Right lobe of liver (tissue), 6 donors: ENCODE measurements around the gene GPS1. TPM values are rescaled to one million over a fixed set of nuclear protein-coding genes. Genes with fewer than 3 reads are reported as not detected.
A peak's percentile ranks its signal among the peaks of the same experiment; 100 is the strongest.

Experiments
- ATAC-seq, 4 donors: fragments of 200-7000 bp; cut with Tn5 transposase; one replicate each; pipeline ENCODE4 v1.9.1; 2020; ENCODE audit warnings: mild to moderate bottlenecking in 4 of 4, moderate library complexity in 4 of 4
- DNase-seq, 3 donors: peaks; one replicate each; pipeline ENCODE4 v3.0.0-alpha.2; 2020
- H3K27ac ChIP-seq, 3 donors: fragments of 200-600 bp; one replicate each; pipeline ENCODE4 v1.8.0; 2022
- H3K27me3 ChIP-seq, 2 donors: fragments of 200-600 bp; one replicate each; pipeline ENCODE4 v1.8.0; 2022
- H3K36me3 ChIP-seq, 4 donors: fragments of 200-600 bp; sonication (generic) in 1 of 4; one replicate each; pipeline versions ENCODE4 v1.5.1 to v1.8.0; 2017 to 2022; ENCODE audit warnings: control low read depth in 1 of 4
- H3K4me1 ChIP-seq, 4 donors: fragments of 200-600 bp; sonication (generic) in 1 of 4; one replicate each; pipeline versions ENCODE4 v1.5.1 to v1.8.0; 2017 to 2022; ENCODE audit warnings: control low read depth in 1 of 4
- H3K4me3 ChIP-seq, 3 donors: fragments of 200-600 bp; one replicate each; pipeline ENCODE4 v1.8.0; 2022
- H3K9me3 ChIP-seq, 4 donors: fragments of 200-600 bp; sonication (generic) in 1 of 4; one replicate each; pipeline versions ENCODE4 v1.5.1 to v1.8.0; 2017 to 2022; ENCODE audit warnings: control low read depth in 1 of 4
- POLR2A ChIP-seq: fragments of 450-650 bp; IDR thresholded peaks from one replicate; pipeline ENCODE4 v1.6.1; 2017; ENCODE audit warnings: antibody characterized with exemption, mild to moderate bottlenecking
- WGBS: methylation state at CpG from one replicate; pipeline ENCODE4 v1.1.6; 2018; ENCODE audit warnings: low coverage, low lambda C conversion rate; ENCODE audit not compliant: insufficient coverage; ENCODE audit errors: missing lambda C conversion rate; 5-methylcytosine and 5-hydroxymethylcytosine counted together
- intact Hi-C, 2 donors: fragments of 100-400 bp; cut with DNase I; formaldehyde crosslinking; loops; one replicate each; pipeline versions ENCODE4 v1.11.2 to v1.14.1; 2022
- total RNA-seq, 6 experiments: library from RNA; depleted of rRNA in 2 of 6; stranded (reverse); fragments of >200 nt in 2 of 6; fragmentation: NEBNext Ultra II Directional in 3 of 6; extraction: Animal tissue kit (Norgen Biotek cat#: 25700) in 3 of 6; gene quantifications; one replicate each; pipeline versions ENCODE4 v1.1.0 to v1.2.4, GENCODE V29; 2016 to 2023
- TF ChIP-seq, protein P1 (sequence below), 4 donors: fragments of 200-600 bp in 3 of 4; fragments of 450-650 bp in 1 of 4; IDR thresholded peaks; one replicate each; pipeline versions ENCODE4 v1.5.1 to v1.8.0; 2016 to 2022; ENCODE audit warnings: antibody characterized with exemption in 4 of 4, mild to moderate bottlenecking in 2 of 4
- donor health status: DM: no; HTN: yes; CAD: no.
- donor health status: DM: no; HTN: no; CAD: no.
- donor health status: DM: no; HTN: no; CAD: no.
- donor health status: DM: no; HTN: yes; CAD: no.
- donor health status: DM: no; HTN: yes; CAD: no.

Gene GPS1
- total RNA-seq, 6 experiments from 2014 or later: 46.5 to 93.5 (median 62.1) TPM

DNA sequence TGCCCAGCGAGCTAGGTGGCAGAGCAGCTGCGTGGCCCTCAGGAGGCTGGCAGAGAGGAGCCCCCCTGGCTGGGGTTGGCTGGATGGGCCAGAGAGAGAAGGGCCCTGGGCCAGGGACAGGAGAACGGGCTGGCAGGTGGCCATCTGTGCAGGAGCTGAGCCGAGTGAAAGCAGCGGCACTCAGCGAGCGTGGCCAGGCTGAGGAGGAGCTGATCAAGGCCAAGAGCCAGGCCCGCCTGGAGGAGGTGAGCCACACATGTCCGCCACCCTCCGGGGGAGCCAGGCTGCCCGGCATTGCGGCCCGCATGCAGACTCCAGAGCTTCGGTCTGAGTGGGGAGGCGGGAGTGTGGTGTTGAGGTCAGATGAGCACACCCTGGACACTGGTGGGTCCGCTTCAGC, 22.3 kb upstream of the GPS1 start:
- Histone ChIP-seq H3K27me3 (no peaks in the 10 kb centered on the region), H3K27ac (no peak overlapping the region), H3K36me3 (no peaks in the 10 kb centered on the region), H3K9me3 (no peaks in the 10 kb centered on the region), H3K4me3 (no peak overlapping the region), H3K4me1 (peaks cover 0 to 32% (median 15%) of the 10 kb centered on the region in 4 donors)
- TF ChIP-seq, protein P1, sequence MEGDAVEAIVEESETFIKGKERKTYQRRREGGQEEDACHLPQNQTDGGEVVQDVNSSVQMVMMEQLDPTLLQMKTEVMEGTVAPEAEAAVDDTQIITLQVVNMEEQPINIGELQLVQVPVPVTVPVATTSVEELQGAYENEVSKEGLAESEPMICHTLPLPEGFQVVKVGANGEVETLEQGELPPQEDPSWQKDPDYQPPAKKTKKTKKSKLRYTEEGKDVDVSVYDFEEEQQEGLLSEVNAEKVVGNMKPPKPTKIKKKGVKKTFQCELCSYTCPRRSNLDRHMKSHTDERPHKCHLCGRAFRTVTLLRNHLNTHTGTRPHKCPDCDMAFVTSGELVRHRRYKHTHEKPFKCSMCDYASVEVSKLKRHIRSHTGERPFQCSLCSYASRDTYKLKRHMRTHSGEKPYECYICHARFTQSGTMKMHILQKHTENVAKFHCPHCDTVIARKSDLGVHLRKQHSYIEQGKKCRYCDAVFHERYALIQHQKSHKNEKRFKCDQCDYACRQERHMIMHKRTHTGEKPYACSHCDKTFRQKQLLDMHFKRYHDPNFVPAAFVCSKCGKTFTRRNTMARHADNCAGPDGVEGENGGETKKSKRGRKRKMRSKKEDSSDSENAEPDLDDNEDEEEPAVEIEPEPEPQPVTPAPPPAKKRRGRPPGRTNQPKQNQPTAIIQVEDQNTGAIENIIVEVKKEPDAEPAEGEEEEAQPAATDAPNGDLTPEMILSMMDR (IDR thresholded peaks at IDR 0.05): no peak
- TF ChIP-seq POLR2A: no peak
- intact Hi-C loops: no loop called here
- DNase-seq: peak in 1 of 3 donors; percentile 77
- 44% methylated on average over 5 of the region's 16 CpGs for WGBS
- no peak for ATAC-seq

DNA sequence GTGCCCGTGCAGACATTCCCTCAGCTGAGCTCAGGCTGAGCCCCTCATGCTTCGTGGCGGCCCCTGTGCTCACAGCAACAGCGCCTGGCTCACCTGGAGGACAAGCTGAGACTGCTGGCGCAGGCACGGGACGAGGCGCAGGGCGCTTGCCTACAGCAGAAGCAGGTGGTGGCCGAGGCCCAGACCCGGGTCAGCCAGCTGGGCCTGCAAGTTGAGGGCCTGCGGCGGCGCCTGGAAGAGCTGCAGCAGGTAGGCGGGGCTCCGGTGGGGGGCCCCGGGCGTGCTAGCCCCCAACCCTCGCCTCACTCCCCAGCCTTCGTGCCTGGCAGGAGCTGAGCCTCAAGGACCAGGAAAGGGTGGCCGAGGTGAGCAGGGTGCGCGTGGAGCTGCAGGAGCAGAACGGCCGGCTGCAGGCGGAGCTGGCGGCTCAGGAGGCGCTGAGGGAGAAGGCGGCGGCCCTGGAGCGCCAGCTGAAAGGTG, 21.7 kb upstream of the GPS1 start:
- Histone ChIP-seq H3K27me3 (no peaks in the 10 kb centered on the region), H3K27ac (peak overlapping the region in 1 of 3 donors; percentile 65), H3K4me1 (peaks cover 0 to 32% (median 16%) of the 10 kb centered on the region in 4 donors), H3K36me3 (no peaks in the 10 kb centered on the region), H3K4me3 (no peak overlapping the region), H3K9me3 (no peaks in the 10 kb centered on the region)
- TF ChIP-seq, protein P1 (IDR thresholded peaks at IDR 0.05): no peak
- TF ChIP-seq POLR2A: no peak
- intact Hi-C loops: loop anchor here (2.0 to 10.0 kb wide), 4 partner anchors 55 to 127 kb away; partner anchors contain the start of gene FASN (in 1 of the 2)
- no peak for ATAC-seq
- DNase-seq: no peak
- 80% methylated on average over 1 of the region's 31 CpGs for whole genome bisulfite sequencing

DNA sequence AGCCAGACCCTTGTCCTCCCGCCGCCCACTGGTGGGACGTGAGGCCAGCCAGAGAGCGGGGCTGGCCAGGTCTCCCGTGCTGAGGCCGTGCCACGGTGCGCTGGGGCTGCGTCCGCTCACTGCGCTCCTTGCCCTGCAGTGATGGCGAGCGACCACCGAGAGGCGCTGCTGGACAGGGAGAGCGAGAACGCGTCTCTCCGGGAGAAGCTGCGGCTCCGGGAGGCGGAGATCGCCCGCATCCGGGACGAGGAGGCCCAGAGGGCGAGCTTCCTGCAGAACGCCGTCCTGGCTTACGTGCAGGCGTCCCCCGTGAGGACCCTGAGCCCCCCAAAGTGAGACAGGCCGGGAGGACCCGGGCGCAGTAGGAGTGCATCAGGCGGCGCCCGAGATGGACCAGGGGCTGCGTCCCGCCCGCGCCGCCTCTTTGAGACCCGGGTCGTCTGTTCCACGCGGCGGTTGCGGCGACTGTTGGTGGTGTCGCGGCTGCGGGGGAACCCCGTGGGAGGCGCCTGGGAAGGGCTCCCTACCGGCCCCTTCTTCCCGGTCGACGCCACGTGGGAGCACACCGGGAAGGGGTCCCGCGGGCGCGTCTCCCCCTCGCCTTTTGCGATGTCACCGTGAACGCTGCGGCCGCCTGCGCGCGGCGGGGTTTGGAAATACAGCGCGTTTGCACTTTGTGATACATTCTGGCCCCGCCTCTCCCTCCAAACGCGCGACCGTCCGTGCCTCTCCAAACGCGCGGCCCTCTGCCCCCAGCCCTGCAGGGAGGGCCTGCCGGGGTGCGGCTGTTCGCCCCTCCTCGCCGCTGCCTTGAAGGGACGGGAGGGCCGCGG, 21.0 kb upstream of the GPS1 start:
- Histone ChIP-seq H3K27me3 (no peaks in the 10 kb centered on the region), H3K4me1 (peaks cover 0 to 33% (median 16%) of the 10 kb centered on the region in 4 donors), H3K27ac (peak overlapping the region; percentile 16 to 65 (median 49)), H3K36me3 (peaks cover 0 to 6% (median 0%) of the 10 kb centered on the region in 4 donors), H3K9me3 (no peaks in the 10 kb centered on the region), H3K4me3 (peak overlapping the region; percentile 44 to 60 (median 46))
- WGBS: no CpG with 5 or more reads among the region's 94 CpGs
- ATAC-seq (peak; percentile 72 to 79 (median 78)), DNase-seq (peak; percentile 91 to 92 (median 92))
- peak; percentile 26 for TF ChIP-seq POLR2A
- TF ChIP-seq, protein P1 (IDR thresholded peaks at IDR 0.05): peak; percentile 90 to 99 (median 98)
- intact Hi-C loops: loop anchor here (2.0 to 10.0 kb wide), 4 partner anchors 54 to 127 kb away; partner anchors contain the start of gene FASN (in 1 of the 2)

DNA sequence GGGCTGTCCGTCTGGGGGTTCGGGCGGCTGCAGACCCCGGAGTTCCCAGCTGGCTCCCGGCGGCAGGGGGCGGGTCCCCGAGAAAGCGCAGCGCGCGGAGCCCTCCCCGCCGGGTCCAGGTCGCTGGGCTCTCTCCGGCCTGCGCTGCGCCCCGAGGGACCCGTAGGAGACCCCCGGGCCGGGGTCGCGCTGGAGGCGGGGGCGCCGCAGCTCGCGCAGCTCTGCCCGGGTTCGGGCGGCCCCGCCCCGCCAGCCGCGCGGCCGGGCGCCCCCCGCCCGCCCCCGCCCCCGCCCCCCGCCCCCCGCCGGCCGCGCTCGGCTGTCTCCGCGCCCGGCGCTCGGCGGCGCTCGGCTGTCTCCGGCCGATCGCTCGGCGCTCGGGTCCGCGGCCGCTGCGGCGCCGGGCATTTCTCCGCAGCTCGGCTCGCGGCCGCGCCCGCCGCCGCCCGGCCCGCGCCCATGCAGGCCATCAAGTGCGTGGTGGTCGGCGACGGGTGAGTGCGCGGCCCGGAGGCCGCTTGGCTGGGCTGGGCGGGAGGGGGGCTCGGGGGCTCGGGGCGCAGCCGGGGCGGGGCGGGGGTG, 20.3 kb upstream of the GPS1 start, which contains the start of gene RAC3:
RAC3 (plus strand) TSS at position 376 of the 582 bp plus-strand sequence; CDS start at position 460, 84 bp downstream.
- Histone ChIP-seq H3K27me3 (no peaks in the 10 kb centered on the region), H3K36me3 (peaks cover 0 to 12% (median 0%) of the 10 kb centered on the region in 4 donors), H3K4me3 (peak within 1 kb of the TSS; percentile 44 to 60 (median 46)), H3K27ac (peak within 1 kb of the TSS; percentile 16 to 65 (median 49)), H3K4me1 (peaks cover 0 to 33% (median 13%) of the 10 kb centered on the region in 4 donors), H3K9me3 (no peaks in the 10 kb centered on the region)
- ATAC-seq: peak in 2 of 4 donors; percentile 0
- 0% methylated on average over 9 of the region's 96 CpGs for WGBS
- no peak for DNase-seq
- intact Hi-C loops: loop anchor here (2.0 to 10.0 kb wide), 4 partner anchors 53 to 126 kb away; partner anchors contain the start of gene FASN (in 1 of the 2)
- no peak for TF ChIP-seq POLR2A
- TF ChIP-seq, protein P1 (IDR thresholded peaks at IDR 0.05): no peak
